Measurements from ENCODE around the gene ZNF827. TPM values are rescaled to one million over a fixed set of nuclear protein-coding genes. Genes with fewer than 3 reads are reported as not detected.

The ZNF827 gene
- total and polyA plus RNA-seq, 2 of the 13 experiments (the other 11 are each of a cell fraction or from before 2014, with no cell fraction given), result 2.8 TPM

- TF ChIP-seq ZNF639 (CRISPR knock-in tag; conservative IDR thresholded peaks at IDR 0.05), result no peak
- TF ChIP-seq PREB (CRISPR knock-in tag; IDR thresholded peaks at IDR 0.05), result no peak
- no peak for TF ChIP-seq YEATS4 (CRISPR knock-in tag; IDR thresholded peaks at IDR 0.05; ENCODE audit: borderline replicate concordance)
These were observed 134.5 kb downstream of the ZNF827 start (continued) for GRCh38 chr4:145804116-145804515.

GRCh38 chr4:145799223-145799622 is 139.4 kb downstream of the ZNF827 start:
- Histone ChIP-seq H3K36me3 (replicated peaks in 1 of 2; ENCODE audit: control insufficient read depth in 1 of 2, insufficient read depth in 2 of 2, low read length in 2 of 2) (no peaks in the 10 kb centered on the region; a peak in 1 of 5 replicates), H3K9me3 (ENCODE audit: low read length) (no peaks in the 10 kb centered on the region), H3K79me2 (ENCODE audit: insufficient read depth, low read length) (no peaks in the 10 kb centered on the region), H3K27ac (ENCODE audit: extremely low read length, insufficient read depth, low read length) (no peak overlapping the region), H3K4me1 (ENCODE audit: insufficient read depth, low read length) (peaks cover 11% of the 10 kb centered on the region), H3K4me3 (replicated peaks in 1 of 3; ENCODE audit: insufficient read depth in 1 of 3, low read depth in 2 of 3, low read length in 3 of 3) (no peak overlapping the region), H4K20me1 (ENCODE audit: insufficient read depth, low read length) (no peaks in the 10 kb centered on the region), H2AFZ (ENCODE audit: low read length) (no peak overlapping the region), H3K4me2 (ENCODE audit: low read depth, low read length) (no peak overlapping the region), H3K27me3 (ENCODE audit: control insufficient read depth in 1 of 2, insufficient read depth in 2 of 2, low read length in 2 of 2) (no peaks in the 10 kb centered on the region), H3K9ac (ENCODE audit: insufficient read depth, low read depth, low read length) (no peak overlapping the region)
- in situ Hi-C loops (cut with HindIII; ENCODE audit: extremely low pct_ligation_motif_present, low pct_unique_long_range_greater_than_20kb) (no loop called here), intact Hi-C loops (cut with micrococcal nuclease; ENCODE audit: unreplicated experiment) (no loop called here)
- no TSS peak for BruUV-seq (replicated peaks)
- no peak for ATAC-seq
- CTCF ChIA-PET (ENCODE audit: low intra/inter-chr PET ratio, low total read pairs), result no interaction called here
- no peak for FAIRE-seq
- WGBS (ENCODE audit: low lambda C conversion rate), result 85% methylated on average over 2 of the region's 2 CpGs
- POLR2A ChIA-PET, result no interaction called here
- DNase-seq (ENCODE audit: low spot score), result no peak
- TF ChIP-seq SNAPC5 (CRISPR knock-in tag; IDR thresholded peaks at IDR 0.05; ENCODE audit: borderline replicate concordance) (no peak), ATF7 (IDR thresholded peaks at IDR 0.05) (peak; percentile 56; the same call in 1 of the 2 replicates), ATF7 (CRISPR knock-in tag; IDR thresholded peaks at IDR 0.05) (no peak)

Data from HepG2 (cell line).